ENCODE measurements around the gene NTRK2. TPM values are rescaled to one million over a fixed set of nuclear protein-coding genes. Genes with fewer than 3 reads are reported as not detected.
"Not testable (repeated sequence)": the region's sequence is repeated elsewhere in the genome, so short reads cannot be mapped to it uniquely, and the experiment has no call there.

The NTRK2 gene
- total RNA-seq, 1 donor from 2014 or later = 16.0 TPM

DNA sequence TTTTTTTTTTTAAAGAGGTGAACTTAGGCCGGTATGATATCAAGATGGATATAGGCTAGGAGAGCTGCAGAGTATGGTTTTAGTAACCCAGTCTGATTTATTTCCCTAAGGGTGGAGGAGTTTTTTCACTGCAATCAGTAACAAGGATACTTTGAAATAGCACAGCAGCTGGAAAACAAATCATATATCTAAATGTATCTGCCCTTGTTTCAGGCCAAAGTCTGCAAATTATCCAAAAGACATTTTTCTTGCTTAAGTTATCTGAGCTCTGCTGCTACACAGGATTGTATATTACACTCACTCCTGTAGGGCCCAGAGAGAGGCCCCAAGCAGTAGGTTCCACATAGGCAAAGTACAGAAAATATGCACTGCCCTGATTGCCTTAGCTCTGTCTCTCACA, 222.4 kb downstream of the NTRK2 start:
- H3K9me3 ChIP-seq = no peaks in the 10 kb centered on the region
- no peaks in the 10 kb centered on the region for H3K27me3 ChIP-seq
- H3K27ac ChIP-seq = no peak overlapping the region
- H3K4me1 ChIP-seq = no peaks in the 10 kb centered on the region
- no peak for DNase-seq (ENCODE audit: extremely low spot score in 2 of 2)
- no peaks in the 10 kb centered on the region for H3K36me3 ChIP-seq
- no peak for TF ChIP-seq POLR2AphosphoS5 (IDR thresholded peaks at IDR 0.05; ENCODE audit: insufficient read depth in 1 of 2, low read depth in 1 of 2)
- no peak for TF ChIP-seq POLR2A (IDR thresholded peaks at IDR 0.05)
- no peak for TF ChIP-seq CTCF (IDR thresholded peaks at IDR 0.05)
- intact Hi-C loops (cut with DNase I) = no loop called here
- no peak overlapping the region for H3K4me3 ChIP-seq

DNA sequence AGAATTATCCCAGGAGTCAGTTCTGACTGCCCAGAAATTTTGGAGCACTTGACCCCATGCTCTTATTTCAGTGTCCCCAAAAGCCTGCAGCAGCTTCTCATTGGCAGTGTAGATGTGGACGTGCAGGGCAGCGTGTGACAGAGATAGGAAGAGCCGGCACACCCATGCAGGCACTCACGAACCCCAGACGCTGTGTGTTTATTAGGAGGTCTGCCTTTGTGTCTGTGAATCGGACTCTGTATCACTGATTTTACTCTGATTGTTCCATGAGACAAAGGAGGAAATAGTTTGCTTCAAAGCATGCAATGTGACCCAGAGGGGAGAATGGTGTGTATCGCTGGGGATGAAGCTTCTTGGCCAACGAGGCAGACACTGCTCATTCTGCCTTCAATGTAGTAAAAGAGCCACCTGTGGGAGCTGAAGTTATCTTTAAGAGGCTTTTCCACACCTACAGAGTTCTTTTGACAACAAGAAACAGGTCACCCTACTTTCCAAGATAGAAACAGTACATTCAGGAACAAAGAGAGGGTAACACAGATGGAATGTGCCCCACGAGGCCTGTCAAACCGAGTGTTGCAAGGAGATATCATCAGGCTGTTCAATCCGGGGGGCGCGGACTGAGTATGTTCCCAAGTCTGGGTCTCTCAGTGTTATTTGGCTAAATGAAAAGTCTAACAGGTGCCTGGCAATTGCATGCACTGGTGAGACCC, 224.0 kb downstream of the NTRK2 start:
- Histone ChIP-seq H3K9me3 (no peaks in the 10 kb centered on the region), H3K36me3 (no peaks in the 10 kb centered on the region), H3K27me3 (no peaks in the 10 kb centered on the region), H3K4me1 (no peaks in the 10 kb centered on the region), H3K27ac (no peak overlapping the region), H3K4me3 (no peak overlapping the region)
- intact Hi-C loops (cut with DNase I) = no loop called here
- no peak for TF ChIP-seq POLR2AphosphoS5 (IDR thresholded peaks at IDR 0.05; ENCODE audit: insufficient read depth in 1 of 2, low read depth in 1 of 2)
- no peak for TF ChIP-seq CTCF (IDR thresholded peaks at IDR 0.05)
- TF ChIP-seq POLR2A (IDR thresholded peaks at IDR 0.05) = no peak
- DNase-seq (ENCODE audit: extremely low spot score in 2 of 2) = no peak

DNA sequence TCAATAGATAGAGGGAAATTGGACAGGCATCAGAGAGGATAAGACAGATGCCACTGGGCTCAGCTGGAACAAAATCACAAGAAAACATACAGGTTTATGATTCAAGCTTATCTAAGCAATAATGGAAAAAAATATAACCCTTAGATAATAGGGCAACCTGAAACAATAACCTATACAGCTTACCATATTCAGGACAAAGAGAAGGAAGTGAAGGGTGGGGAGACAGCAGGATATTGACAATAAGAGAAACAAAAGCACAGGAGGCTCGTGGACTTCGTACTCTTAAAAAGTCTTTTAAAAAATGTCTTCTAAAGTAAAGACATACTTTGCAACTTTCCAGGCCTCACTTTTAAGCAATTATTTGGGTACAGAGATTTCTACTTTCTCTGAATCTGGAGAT, 225.3 kb downstream of the NTRK2 start:
- intact Hi-C loops (cut with DNase I) = no loop called here
- no peaks in the 10 kb centered on the region for H3K4me1 ChIP-seq
- no peak overlapping the region for H3K4me3 ChIP-seq
- H3K27me3 ChIP-seq = no peaks in the 10 kb centered on the region
- no peak for TF ChIP-seq POLR2AphosphoS5 (IDR thresholded peaks at IDR 0.05; ENCODE audit: insufficient read depth in 1 of 2, low read depth in 1 of 2)
- no peak for TF ChIP-seq POLR2A (IDR thresholded peaks at IDR 0.05)
- TF ChIP-seq CTCF (IDR thresholded peaks at IDR 0.05) = no peak
- H3K36me3 ChIP-seq = no peaks in the 10 kb centered on the region
- H3K27ac ChIP-seq = no peak overlapping the region
- H3K9me3 ChIP-seq = no peaks in the 10 kb centered on the region
- DNase-seq (ENCODE audit: extremely low spot score in 2 of 2) = no peak

GRCh38 chr9:84897362-84898094, 228.0 kb downstream of the NTRK2 start:
- Histone ChIP-seq H3K4me1 (no peaks in the 10 kb centered on the region), H3K36me3 (no peaks in the 10 kb centered on the region), H3K27ac (no peak overlapping the region), H3K27me3 (no peaks in the 10 kb centered on the region), H3K9me3 (no peaks in the 10 kb centered on the region), H3K4me3 (no peak overlapping the region)
- TF ChIP-seq POLR2AphosphoS5 (IDR thresholded peaks at IDR 0.05; ENCODE audit: insufficient read depth in 1 of 2, low read depth in 1 of 2) (no peak), POLR2A (IDR thresholded peaks at IDR 0.05) (no peak), CTCF (IDR thresholded peaks at IDR 0.05) (no peak)
- DNase-seq (ENCODE audit: extremely low spot score in 2 of 2) = no peak
- intact Hi-C loops (cut with DNase I) = no loop called here

- Histone ChIP-seq H3K27ac (no peak overlapping the region), H3K9me3 (no peaks in the 10 kb centered on the region), H3K36me3 (no peaks in the 10 kb centered on the region), H3K4me1 (no peaks in the 10 kb centered on the region), H3K4me3 (no peak overlapping the region), H3K27me3 (no peaks in the 10 kb centered on the region)
- no peak for DNase-seq (ENCODE audit: extremely low spot score in 2 of 2)
- intact Hi-C loops (cut with DNase I) = no loop called here
- TF ChIP-seq CTCF (IDR thresholded peaks at IDR 0.05) (no peak), POLR2AphosphoS5 (IDR thresholded peaks at IDR 0.05; ENCODE audit: insufficient read depth in 1 of 2, low read depth in 1 of 2) (no peak), POLR2A (IDR thresholded peaks at IDR 0.05) (no peak)
Measured at GRCh38 chr9:84898188-84898587, 228.7 kb downstream of the NTRK2 start.

DNA sequence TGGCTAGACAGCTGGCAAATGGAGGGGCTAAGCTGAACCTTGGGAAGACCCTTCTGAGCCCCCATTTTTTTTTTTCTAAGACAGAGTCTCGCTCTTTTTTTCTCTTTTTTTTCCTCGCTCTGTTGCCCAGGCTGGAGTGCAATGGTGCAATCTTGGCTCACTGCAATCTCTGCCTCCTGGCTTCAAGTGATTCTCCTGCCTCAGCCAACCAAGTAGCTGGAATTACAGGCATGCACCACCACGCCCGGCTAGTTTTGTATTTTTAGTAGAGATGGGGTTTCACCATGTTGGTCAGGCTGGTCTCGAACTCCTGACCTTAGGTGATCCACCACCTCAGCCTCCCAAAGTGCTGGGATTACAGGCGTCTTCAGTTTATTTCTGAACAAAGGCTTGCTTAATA, 229.1 kb downstream of the NTRK2 start:
- intact Hi-C loops (cut with DNase I); H3K9me3 ChIP-seq; H3K27me3 ChIP-seq; H3K4me3 ChIP-seq; H3K36me3 ChIP-seq; H3K4me1 ChIP-seq; DNase-seq (ENCODE audit: extremely low spot score in 2 of 2); H3K27ac ChIP-seq: not testable (repeated sequence)

Data from vagina (tissue), 2 donors.